ENCODE results near the gene C19orf73. TPM values are rescaled to one million over a fixed set of nuclear protein-coding genes. Genes with fewer than 3 reads are reported as not detected.

Gene C19orf73
- total RNA-seq, 2 donors from 2014 or later = 3.1 to 5.9 TPM

DNA sequence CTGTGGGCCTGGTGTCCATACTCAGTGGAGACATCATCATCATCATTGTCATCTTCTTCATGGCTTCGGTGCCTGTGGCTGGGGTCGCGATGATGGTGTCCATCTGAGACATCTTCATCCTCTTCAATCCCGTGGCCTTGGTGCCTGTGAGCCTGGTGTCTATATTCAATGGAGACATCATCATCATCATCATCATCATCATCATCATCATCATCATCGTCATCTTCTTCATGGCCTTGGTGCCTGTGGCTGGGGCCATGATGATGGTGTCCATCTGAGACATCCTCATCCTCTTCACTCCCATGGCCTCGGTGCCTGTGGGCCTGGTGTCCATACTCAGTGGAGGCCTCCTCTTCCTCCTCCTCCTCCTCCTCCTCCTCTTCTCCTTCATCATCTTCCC is 35.3 kb upstream of the C19orf73 start:
- DNase-seq (ENCODE audit: low spot score) = no peak
- peak overlapping the region; percentile 44 to 76 for H3K4me3 ChIP-seq

DNA sequence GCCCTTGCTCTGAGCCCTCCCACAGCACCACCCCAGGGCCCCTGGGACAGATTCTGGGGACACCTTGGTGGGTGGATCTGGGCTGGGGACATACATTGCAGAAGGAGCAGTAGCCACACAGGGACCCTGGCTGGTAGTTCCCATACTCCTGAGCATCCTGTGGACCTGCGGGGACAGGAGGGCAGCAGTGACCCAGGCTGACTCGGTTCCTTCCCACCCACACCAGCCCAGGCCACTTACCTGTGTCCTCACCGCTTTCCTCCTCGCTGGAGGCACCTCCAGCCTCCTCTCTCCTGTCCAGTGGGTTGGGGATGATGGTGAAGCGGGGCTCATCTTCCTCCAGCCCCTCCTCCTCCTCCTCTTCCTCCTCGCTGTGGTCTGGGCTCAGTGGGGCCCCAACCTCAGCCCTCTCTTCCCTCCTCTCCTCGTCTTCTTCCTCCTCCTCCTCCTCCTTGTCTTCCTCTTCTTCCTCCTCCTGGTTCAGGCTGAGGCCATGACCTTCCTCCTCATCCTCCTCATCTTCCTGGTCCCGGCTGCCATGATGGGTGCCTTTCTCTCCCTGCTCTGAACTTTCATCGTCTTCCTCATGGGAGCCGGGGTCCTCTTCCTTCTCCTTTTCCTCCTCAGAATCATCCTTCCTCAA is 34.3 kb upstream of the C19orf73 start:
- Histone ChIP-seq H3K9me3 (no peaks in the 10 kb centered on the region), H3K4me3 (peak overlapping the region; percentile 46 to 76), H3K4me1 (peaks cover 0 to 44% of the 10 kb centered on the region in 2 donors), H3K27me3 (no peaks in the 10 kb centered on the region), H3K27ac (peak overlapping the region; percentile 96), H3K36me3 (no peaks in the 10 kb centered on the region)
- TF ChIP-seq, protein P1, sequence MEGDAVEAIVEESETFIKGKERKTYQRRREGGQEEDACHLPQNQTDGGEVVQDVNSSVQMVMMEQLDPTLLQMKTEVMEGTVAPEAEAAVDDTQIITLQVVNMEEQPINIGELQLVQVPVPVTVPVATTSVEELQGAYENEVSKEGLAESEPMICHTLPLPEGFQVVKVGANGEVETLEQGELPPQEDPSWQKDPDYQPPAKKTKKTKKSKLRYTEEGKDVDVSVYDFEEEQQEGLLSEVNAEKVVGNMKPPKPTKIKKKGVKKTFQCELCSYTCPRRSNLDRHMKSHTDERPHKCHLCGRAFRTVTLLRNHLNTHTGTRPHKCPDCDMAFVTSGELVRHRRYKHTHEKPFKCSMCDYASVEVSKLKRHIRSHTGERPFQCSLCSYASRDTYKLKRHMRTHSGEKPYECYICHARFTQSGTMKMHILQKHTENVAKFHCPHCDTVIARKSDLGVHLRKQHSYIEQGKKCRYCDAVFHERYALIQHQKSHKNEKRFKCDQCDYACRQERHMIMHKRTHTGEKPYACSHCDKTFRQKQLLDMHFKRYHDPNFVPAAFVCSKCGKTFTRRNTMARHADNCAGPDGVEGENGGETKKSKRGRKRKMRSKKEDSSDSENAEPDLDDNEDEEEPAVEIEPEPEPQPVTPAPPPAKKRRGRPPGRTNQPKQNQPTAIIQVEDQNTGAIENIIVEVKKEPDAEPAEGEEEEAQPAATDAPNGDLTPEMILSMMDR (IDR thresholded peaks at IDR 0.05) = no peak
- DNase-seq (ENCODE audit: low spot score) = no peak

More for the DNA sequence above, 35.3 kb upstream of the C19orf73 start:
- H3K36me3 ChIP-seq = no peaks in the 10 kb centered on the region
- peaks cover 0 to 45% of the 10 kb centered on the region in 2 donors for H3K4me1 ChIP-seq
- H3K9me3 ChIP-seq = no peaks in the 10 kb centered on the region
- TF ChIP-seq, protein P1 (IDR thresholded peaks at IDR 0.05) = no peak
- H3K27ac ChIP-seq = peak overlapping the region; percentile 96
- H3K27me3 ChIP-seq = no peaks in the 10 kb centered on the region

DNA sequence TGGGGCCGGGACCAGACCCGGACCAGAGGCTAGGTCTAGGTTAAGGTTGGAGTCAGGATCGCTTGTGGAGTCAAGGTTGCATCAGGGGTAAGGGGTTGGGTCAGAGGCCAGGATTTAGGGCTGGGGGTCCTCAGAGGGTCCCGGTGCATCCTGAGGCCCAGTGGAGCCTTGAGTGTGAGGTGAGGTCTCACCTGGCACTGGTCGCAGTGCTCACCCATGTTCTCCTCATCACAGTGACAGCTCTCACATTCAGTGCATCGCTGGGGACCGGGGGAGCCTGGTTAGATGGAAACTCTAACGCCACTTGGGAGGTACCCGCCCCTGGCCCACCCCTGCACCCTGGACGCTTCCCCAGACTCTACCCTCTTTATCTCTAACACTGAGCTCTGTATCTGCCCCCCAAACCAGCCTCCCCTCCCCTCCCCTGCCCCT is 33.2 kb upstream of the C19orf73 start:
- Histone ChIP-seq H3K27me3 (no peaks in the 10 kb centered on the region), H3K4me1 (peaks cover 0 to 37% of the 10 kb centered on the region in 2 donors), H3K27ac (peak overlapping the region; percentile 96), H3K4me3 (peak overlapping the region; percentile 46 to 76), H3K36me3 (no peaks in the 10 kb centered on the region), H3K9me3 (no peaks in the 10 kb centered on the region)
- no peak for DNase-seq (ENCODE audit: low spot score)
- TF ChIP-seq, protein P1 (IDR thresholded peaks at IDR 0.05) = no peak

DNA sequence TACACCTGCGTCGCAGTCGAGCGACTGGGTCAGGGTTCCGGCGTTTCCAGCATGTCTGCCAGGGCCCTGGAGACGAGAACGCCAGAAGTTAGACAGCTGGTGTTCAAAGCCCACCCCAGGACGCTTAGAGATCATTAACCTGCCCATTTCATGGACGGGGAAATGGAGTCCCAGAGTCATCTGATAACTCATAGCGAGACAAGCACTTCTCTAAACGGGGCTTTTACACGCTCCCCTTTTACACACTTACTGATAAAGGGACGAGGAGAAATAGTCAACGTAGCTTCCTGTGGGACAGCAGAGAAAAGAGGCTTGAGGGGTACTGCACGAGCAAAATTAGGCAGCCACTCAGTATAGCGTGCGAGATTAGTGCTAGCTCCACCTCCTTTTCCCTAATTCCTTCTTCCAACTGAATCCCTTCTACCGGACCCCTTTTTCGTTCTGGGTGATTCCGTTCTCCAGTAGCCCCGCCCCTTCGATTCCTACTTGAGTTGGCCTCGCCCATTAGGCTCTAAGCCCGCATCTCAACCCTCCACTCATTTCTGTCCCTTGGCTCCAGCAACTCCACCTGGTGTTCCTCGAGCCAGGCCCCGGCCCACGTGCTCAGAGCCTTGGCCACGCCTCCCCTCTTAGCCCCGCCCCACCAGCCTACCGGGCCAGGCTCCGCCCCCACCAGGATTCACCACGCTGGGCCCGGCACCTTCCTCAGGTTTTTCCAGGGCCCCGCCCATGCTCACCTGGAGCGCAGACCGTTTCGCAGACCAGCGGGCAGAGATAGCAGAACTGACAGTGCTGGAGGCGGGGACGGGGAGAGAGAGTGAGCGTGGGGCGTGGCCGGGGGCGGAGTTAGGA is 32.5 kb upstream of the C19orf73 start:
- Histone ChIP-seq H3K36me3 (no peaks in the 10 kb centered on the region), H3K4me1 (peaks cover 0 to 39% of the 10 kb centered on the region in 2 donors), H3K27ac (peak overlapping the region; percentile 96), H3K27me3 (no peaks in the 10 kb centered on the region), H3K9me3 (no peaks in the 10 kb centered on the region), H3K4me3 (peak overlapping the region; percentile 72 to 76)
- no peak for DNase-seq (ENCODE audit: low spot score)
- TF ChIP-seq, protein P1 (IDR thresholded peaks at IDR 0.05) = no peak

DNA sequence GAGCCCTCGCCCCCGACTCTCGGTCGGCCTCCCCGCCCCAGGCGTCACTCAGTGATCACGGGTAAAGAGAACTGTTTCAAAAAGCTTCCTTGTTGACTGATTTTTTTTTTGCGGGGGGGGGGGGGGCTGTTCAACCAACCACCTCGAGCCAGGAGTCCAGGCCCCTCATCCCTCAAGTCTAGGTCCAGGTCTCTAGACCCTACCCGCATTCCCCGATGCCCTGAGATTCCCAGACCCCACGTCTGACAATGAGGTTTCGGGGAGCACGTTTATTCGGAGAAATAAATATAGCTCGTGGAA is 32.0 kb upstream of the C19orf73 start:
- Histone ChIP-seq H3K36me3 (no peaks in the 10 kb centered on the region), H3K27me3 (no peaks in the 10 kb centered on the region), H3K4me1 (peaks cover 0 to 45% of the 10 kb centered on the region in 2 donors), H3K27ac (peak overlapping the region; percentile 96), H3K9me3 (no peaks in the 10 kb centered on the region), H3K4me3 (peak overlapping the region; percentile 72 to 76)
- TF ChIP-seq, protein P1 (IDR thresholded peaks at IDR 0.05) = no peak
- no peak for DNase-seq (ENCODE audit: low spot score)

Measured in right atrium auricular region (tissue), 2 donors.